Measurements from ENCODE around the gene SPTLC2.

SPTLC2 gene

GRCh38 chr14:77579065-77579464 is 37.4 kb downstream of the SPTLC2 start:
- H4K8ac ChIP-seq (ENCODE audit: low read depth, low read length), result no peak overlapping the region
- H3K23ac ChIP-seq (ENCODE audit: low read depth, low read length, poor library complexity), result no peak overlapping the region
- peaks cover 0 to 3% of the 10 kb centered on the region in 2 donors for H3K4me1 ChIP-seq (ENCODE audit: control insufficient read depth in 2 of 2, insufficient read depth in 1 of 2, low read depth in 1 of 2, low read length in 2 of 2)
- H3K18ac ChIP-seq (ENCODE audit: low read length), result no peak overlapping the region
- no peak overlapping the region for H3K4me2 ChIP-seq (ENCODE audit: insufficient read depth, low read length, poor library complexity, severe bottlenecking)
- no peaks in the 10 kb centered on the region for H3K9me3 ChIP-seq (replicated peaks in 1 of 2; ENCODE audit: control insufficient read depth in 2 of 2, insufficient read depth in 1 of 2, low read depth in 1 of 2, low read length in 2 of 2)
- H3K14ac ChIP-seq (ENCODE audit: low read length), result no peak overlapping the region
- no peak overlapping the region for H3K4ac ChIP-seq (ENCODE audit: low read length)
- no peak overlapping the region for H2AFZ ChIP-seq (ENCODE audit: low read length)
- H3K9ac ChIP-seq (ENCODE audit: low read depth, low read length, poor library complexity), result no peak overlapping the region
- no peak overlapping the region for H3K27ac ChIP-seq (replicated peaks; ENCODE audit: low read length)
- no peaks in the 10 kb centered on the region for H3K27me3 ChIP-seq (ENCODE audit: control insufficient read depth in 3 of 3, insufficient read depth in 3 of 3, low read depth in 1 of 3, low read length in 3 of 3)
- no peak overlapping the region for H3K4me3 ChIP-seq (ENCODE audit: low read length in 2 of 2)
- H3K79me1 ChIP-seq (ENCODE audit: low read depth, low read length), result no peaks in the 10 kb centered on the region
- WGBS, 2 donors (ENCODE audit: extremely low coverage in 2 of 2, insufficient read length in 2 of 2, insufficient replicate concordance in 1 of 2), result no CpG with 5 or more reads among the region's 2 CpGs
- H2AK5ac ChIP-seq (ENCODE audit: low read depth, low read length), result no peak overlapping the region
- no peak overlapping the region for H2BK120ac ChIP-seq (ENCODE audit: low read depth, low read length)
- no peak for DNase-seq (ENCODE audit: low spot score)
- no peak overlapping the region for H2BK12ac ChIP-seq (ENCODE audit: low read length)
- no peak overlapping the region for H4K91ac ChIP-seq (ENCODE audit: low read depth, low read length, poor library complexity)
- no peak overlapping the region for H2BK5ac ChIP-seq (ENCODE audit: low read length)
- no peak overlapping the region for H2BK15ac ChIP-seq (ENCODE audit: low read length)
- peaks cover 0 to 25% of the 10 kb centered on the region in 2 donors for H3K36me3 ChIP-seq (replicated peaks in 1 of 2; ENCODE audit: control insufficient read depth in 2 of 2, insufficient read depth in 2 of 2, low read length in 2 of 2)

- H3K9ac ChIP-seq (ENCODE audit: low read depth, low read length, poor library complexity), result no peak overlapping the region
- H3K4me3 ChIP-seq (ENCODE audit: low read length in 2 of 2), result no peak overlapping the region
- H2BK15ac ChIP-seq (ENCODE audit: low read length), result no peak overlapping the region
- no peak overlapping the region for H3K23ac ChIP-seq (ENCODE audit: low read depth, low read length, poor library complexity)
- no peak for DNase-seq (ENCODE audit: low spot score)
- H2BK120ac ChIP-seq (ENCODE audit: low read depth, low read length), result no peak overlapping the region
- no peak overlapping the region for H3K18ac ChIP-seq (ENCODE audit: low read length)
- H2AK5ac ChIP-seq (ENCODE audit: low read depth, low read length), result no peak overlapping the region
- H3K14ac ChIP-seq (ENCODE audit: low read length), result no peak overlapping the region
- H2BK12ac ChIP-seq (ENCODE audit: low read length), result no peak overlapping the region
- no peak overlapping the region for H2BK5ac ChIP-seq (ENCODE audit: low read length)
- no peaks in the 10 kb centered on the region for H3K4me1 ChIP-seq (ENCODE audit: control insufficient read depth in 2 of 2, insufficient read depth in 1 of 2, low read depth in 1 of 2, low read length in 2 of 2)
- WGBS, 2 donors (ENCODE audit: extremely low coverage in 2 of 2, insufficient read length in 2 of 2, insufficient replicate concordance in 1 of 2), result no CpG with 5 or more reads among the region's 4 CpGs
- H3K27ac ChIP-seq (replicated peaks; ENCODE audit: low read length), result no peak overlapping the region
- H2AFZ ChIP-seq (ENCODE audit: low read length), result no peak overlapping the region
- no peaks in the 10 kb centered on the region for H3K79me1 ChIP-seq (ENCODE audit: low read depth, low read length)
- H3K27me3 ChIP-seq (ENCODE audit: control insufficient read depth in 3 of 3, insufficient read depth in 3 of 3, low read depth in 1 of 3, low read length in 3 of 3), result no peaks in the 10 kb centered on the region
- peaks cover 0 to 38% of the 10 kb centered on the region in 2 donors for H3K36me3 ChIP-seq (replicated peaks in 1 of 2; ENCODE audit: control insufficient read depth in 2 of 2, insufficient read depth in 2 of 2, low read length in 2 of 2)
- H3K4me2 ChIP-seq (ENCODE audit: insufficient read depth, low read length, poor library complexity, severe bottlenecking), result no peak overlapping the region
- H4K91ac ChIP-seq (ENCODE audit: low read depth, low read length, poor library complexity), result no peak overlapping the region
- H3K4ac ChIP-seq (ENCODE audit: low read length), result no peak overlapping the region
- no peak overlapping the region for H4K8ac ChIP-seq (ENCODE audit: low read depth, low read length)
- H3K9me3 ChIP-seq (replicated peaks in 1 of 2; ENCODE audit: control insufficient read depth in 2 of 2, insufficient read depth in 1 of 2, low read depth in 1 of 2, low read length in 2 of 2), result peaks cover 0 to 4% of the 10 kb centered on the region in 2 donors
These were observed 41.9 kb downstream of the SPTLC2 start for GRCh38 chr14:77574446-77575115.

GRCh38 chr14:77573964-77574363 is 42.5 kb downstream of the SPTLC2 start:
- no peaks in the 10 kb centered on the region for H3K27me3 ChIP-seq (ENCODE audit: control insufficient read depth in 3 of 3, insufficient read depth in 3 of 3, low read depth in 1 of 3, low read length in 3 of 3)
- H2AK5ac ChIP-seq (ENCODE audit: low read depth, low read length), result no peak overlapping the region
- no peak overlapping the region for H2BK15ac ChIP-seq (ENCODE audit: low read length)
- peaks cover 0 to 44% of the 10 kb centered on the region in 2 donors for H3K36me3 ChIP-seq (replicated peaks in 1 of 2; ENCODE audit: control insufficient read depth in 2 of 2, insufficient read depth in 2 of 2, low read length in 2 of 2)
- peaks cover 0 to 4% of the 10 kb centered on the region in 2 donors for H3K9me3 ChIP-seq (replicated peaks in 1 of 2; ENCODE audit: control insufficient read depth in 2 of 2, insufficient read depth in 1 of 2, low read depth in 1 of 2, low read length in 2 of 2)
- no peak overlapping the region for H3K14ac ChIP-seq (ENCODE audit: low read length)
- WGBS, 2 donors (ENCODE audit: extremely low coverage in 2 of 2, insufficient read length in 2 of 2, insufficient replicate concordance in 1 of 2), result no CpG with 5 or more reads among the region's 3 CpGs
- no peak overlapping the region for H2BK120ac ChIP-seq (ENCODE audit: low read depth, low read length)
- H3K27ac ChIP-seq (replicated peaks; ENCODE audit: low read length), result no peak overlapping the region
- no peak overlapping the region for H2AFZ ChIP-seq (ENCODE audit: low read length)
- H3K9ac ChIP-seq (ENCODE audit: low read depth, low read length, poor library complexity), result no peak overlapping the region
- no peak overlapping the region for H2BK5ac ChIP-seq (ENCODE audit: low read length)
- H4K91ac ChIP-seq (ENCODE audit: low read depth, low read length, poor library complexity), result no peak overlapping the region
- H3K4ac ChIP-seq (ENCODE audit: low read length), result no peak overlapping the region
- H4K8ac ChIP-seq (ENCODE audit: low read depth, low read length), result peak overlapping the region; percentile 6
- no peak for DNase-seq (ENCODE audit: low spot score)
- H3K18ac ChIP-seq (ENCODE audit: low read length), result no peak overlapping the region
- H3K79me1 ChIP-seq (ENCODE audit: low read depth, low read length), result no peaks in the 10 kb centered on the region
- no peaks in the 10 kb centered on the region for H3K4me1 ChIP-seq (ENCODE audit: control insufficient read depth in 2 of 2, insufficient read depth in 1 of 2, low read depth in 1 of 2, low read length in 2 of 2)
- no peak overlapping the region for H3K23ac ChIP-seq (ENCODE audit: low read depth, low read length, poor library complexity)
- no peak overlapping the region for H3K4me2 ChIP-seq (ENCODE audit: insufficient read depth, low read length, poor library complexity, severe bottlenecking)
- H3K4me3 ChIP-seq (ENCODE audit: low read length in 2 of 2), result no peak overlapping the region
- H2BK12ac ChIP-seq (ENCODE audit: low read length), result no peak overlapping the region

- Histone ChIP-seq H3K18ac (ENCODE audit: low read length) (no peak overlapping the region), H3K14ac (ENCODE audit: low read length) (no peak overlapping the region), H2BK15ac (ENCODE audit: low read length) (no peak overlapping the region), H3K9me3 (replicated peaks in 1 of 2; ENCODE audit: control insufficient read depth in 2 of 2, insufficient read depth in 1 of 2, low read depth in 1 of 2, low read length in 2 of 2) (peaks cover 0 to 4% of the 10 kb centered on the region in 2 donors), H2BK12ac (ENCODE audit: low read length) (no peak overlapping the region), H3K9ac (ENCODE audit: low read depth, low read length, poor library complexity) (no peak overlapping the region), H4K8ac (ENCODE audit: low read depth, low read length) (no peak overlapping the region), H3K79me1 (ENCODE audit: low read depth, low read length) (no peaks in the 10 kb centered on the region), H3K23ac (ENCODE audit: low read depth, low read length, poor library complexity) (no peak overlapping the region), H3K4me2 (ENCODE audit: insufficient read depth, low read length, poor library complexity, severe bottlenecking) (no peak overlapping the region), H2AK5ac (ENCODE audit: low read depth, low read length) (no peak overlapping the region), H4K91ac (ENCODE audit: low read depth, low read length, poor library complexity) (no peak overlapping the region), H2BK120ac (ENCODE audit: low read depth, low read length) (no peak overlapping the region), H2AFZ (ENCODE audit: low read length) (no peak overlapping the region), H3K36me3 (replicated peaks in 1 of 2; ENCODE audit: control insufficient read depth in 2 of 2, insufficient read depth in 2 of 2, low read length in 2 of 2) (peaks cover 0 to 42% of the 10 kb centered on the region in 2 donors), H3K4me1 (ENCODE audit: control insufficient read depth in 2 of 2, insufficient read depth in 1 of 2, low read depth in 1 of 2, low read length in 2 of 2) (no peaks in the 10 kb centered on the region), H3K27ac (replicated peaks; ENCODE audit: low read length) (no peak overlapping the region), H3K4me3 (ENCODE audit: low read length in 2 of 2) (no peak overlapping the region), H3K27me3 (ENCODE audit: control insufficient read depth in 3 of 3, insufficient read depth in 3 of 3, low read depth in 1 of 3, low read length in 3 of 3) (no peaks in the 10 kb centered on the region), H3K4ac (ENCODE audit: low read length) (no peak overlapping the region), H2BK5ac (ENCODE audit: low read length) (no peak overlapping the region)
- no peak for DNase-seq (ENCODE audit: low spot score)
- no CpG with 5 or more reads among the region's 6 CpGs for WGBS, 2 donors (ENCODE audit: extremely low coverage in 2 of 2, insufficient read length in 2 of 2, insufficient replicate concordance in 1 of 2)
These were observed 45.6 kb downstream of the SPTLC2 start for GRCh38 chr14:77570706-77571268.

Data from neuronal stem cell (in vitro differentiated cells).